Body of pancreas (tissue), 4 donors: ENCODE measurements around the gene DLX6.

Experiments
- CTCF ChIP-seq, 7 experiments: fragments of 450-650 bp in 4 of 7; fragments of 200-600 bp in 3 of 7; sonication (generic) in 3 of 7; IDR thresholded peaks; one replicate each; pipeline ENCODE4 v1.5.1; 2016 to 2019; ENCODE audit warnings: antibody characterized with exemption in 7 of 7
- POLR2A ChIP-seq, 3 donors: fragments of 450-650 bp; IDR thresholded peaks; one replicate each; pipeline ENCODE4 v1.6.1; 2016; ENCODE audit warnings: antibody characterized with exemption in 3 of 3, mild to moderate bottlenecking in 2 of 3

GRCh38 chr7:96992192-96993005 is 13.0 kb upstream of the DLX6 start:
- no peak for TF ChIP-seq CTCF (IDR thresholded peaks at IDR 0.05)
- TF ChIP-seq POLR2A (IDR thresholded peaks at IDR 0.05): no peak
